ENCODE data around the gene MARS1. TPM values are rescaled to one million over a fixed set of nuclear protein-coding genes. Genes with fewer than 3 reads are reported as not detected.

MARS1 gene
- total RNA-seq, 1 experiment from 2014 or later: 291 TPM

DNA sequence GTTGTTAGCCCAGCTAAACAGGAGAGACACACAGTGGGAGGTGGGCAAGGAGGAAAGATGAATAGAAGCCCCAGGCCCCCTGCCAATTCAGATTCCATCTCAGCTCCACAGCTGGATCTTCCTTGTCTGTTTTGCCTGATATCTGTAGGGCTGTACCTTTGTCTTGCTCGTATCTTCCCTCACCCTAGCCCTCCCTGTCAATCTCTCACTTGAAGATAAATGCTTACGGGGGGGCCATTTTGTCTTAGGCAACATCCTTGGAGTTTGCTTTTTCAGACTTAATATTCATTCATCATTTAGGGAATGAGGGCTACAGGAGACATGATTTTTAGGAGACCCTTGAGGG, 64.4 kb downstream of the MARS1 start:
- in situ Hi-C loops (cut with HindIII; ENCODE audit: low pct_unique_long_range_greater_than_20kb, low sequenced_read_pairs): no loop called here
- POLR2A ChIA-PET: interaction anchor here (0.7 kb wide), 1 partner anchor 9 kb away, joined by 3 read pairs; no protein-coding TSS in a partner anchor
- H3K27me3 ChIP-seq (ENCODE audit: control insufficient read depth, insufficient read depth, low read length): no peaks in the 10 kb centered on the region

DNA sequence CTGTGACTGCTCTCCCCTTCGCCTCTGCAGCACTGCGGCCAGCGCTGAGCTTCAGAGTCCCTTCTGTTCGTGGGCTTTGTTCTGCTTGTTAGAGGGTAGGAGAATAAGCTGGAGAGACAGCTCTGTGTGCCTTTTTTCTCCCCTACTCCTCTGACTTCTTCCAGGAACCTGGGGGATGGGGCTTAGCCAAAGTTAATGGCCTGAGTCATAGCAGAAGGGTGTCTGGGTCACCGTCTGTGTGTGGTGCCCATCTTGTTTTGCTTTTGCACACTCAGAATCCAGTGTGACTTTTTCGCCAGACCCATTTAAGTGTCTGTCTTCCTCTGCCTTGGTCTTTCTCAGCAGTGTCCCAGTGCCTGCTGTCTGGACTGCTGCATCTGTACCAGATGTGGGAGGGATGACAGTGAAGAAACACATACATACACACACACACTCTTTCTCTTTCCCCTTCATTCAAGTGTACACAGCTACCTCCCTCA, 65.0 kb downstream of the MARS1 start:
- Histone ChIP-seq H3K4me3 (ENCODE audit: low read depth in 2 of 2, low read length in 2 of 2) (no peak overlapping the region), H3K4me1 (ENCODE audit: control insufficient read depth, insufficient read depth, low read length) (no peaks in the 10 kb centered on the region), H3K27me3 (ENCODE audit: control insufficient read depth, insufficient read depth, low read length) (no peaks in the 10 kb centered on the region), H3K27ac (ENCODE audit: low read length) (no peak overlapping the region), H3K36me3 (ENCODE audit: control insufficient read depth, insufficient read depth, low read length) (no peaks in the 10 kb centered on the region), H3K9me3 (ENCODE audit: control insufficient read depth, insufficient read depth, low read depth, low read length) (no peaks in the 10 kb centered on the region)
- BruUV-seq (replicated peaks): no TSS peak
- no peak for DNase-seq (ENCODE audit: low read depth, low spot score)
- ChIA-PET CTCF (no interaction called here), POLR2A (no interaction called here)
- intact Hi-C loops (cut with micrococcal nuclease; ENCODE audit: unreplicated experiment): no loop called here
- TF ChIP-seq TCF7L2 (IDR thresholded peaks at IDR 0.05; ENCODE audit: low read depth, low read length): no peak
- TF ChIP-seq POLR2AphosphoS5 (IDR thresholded peaks at IDR 0.05; ENCODE audit: low read depth, low read length): no peak
- TF ChIP-seq, protein P1, sequence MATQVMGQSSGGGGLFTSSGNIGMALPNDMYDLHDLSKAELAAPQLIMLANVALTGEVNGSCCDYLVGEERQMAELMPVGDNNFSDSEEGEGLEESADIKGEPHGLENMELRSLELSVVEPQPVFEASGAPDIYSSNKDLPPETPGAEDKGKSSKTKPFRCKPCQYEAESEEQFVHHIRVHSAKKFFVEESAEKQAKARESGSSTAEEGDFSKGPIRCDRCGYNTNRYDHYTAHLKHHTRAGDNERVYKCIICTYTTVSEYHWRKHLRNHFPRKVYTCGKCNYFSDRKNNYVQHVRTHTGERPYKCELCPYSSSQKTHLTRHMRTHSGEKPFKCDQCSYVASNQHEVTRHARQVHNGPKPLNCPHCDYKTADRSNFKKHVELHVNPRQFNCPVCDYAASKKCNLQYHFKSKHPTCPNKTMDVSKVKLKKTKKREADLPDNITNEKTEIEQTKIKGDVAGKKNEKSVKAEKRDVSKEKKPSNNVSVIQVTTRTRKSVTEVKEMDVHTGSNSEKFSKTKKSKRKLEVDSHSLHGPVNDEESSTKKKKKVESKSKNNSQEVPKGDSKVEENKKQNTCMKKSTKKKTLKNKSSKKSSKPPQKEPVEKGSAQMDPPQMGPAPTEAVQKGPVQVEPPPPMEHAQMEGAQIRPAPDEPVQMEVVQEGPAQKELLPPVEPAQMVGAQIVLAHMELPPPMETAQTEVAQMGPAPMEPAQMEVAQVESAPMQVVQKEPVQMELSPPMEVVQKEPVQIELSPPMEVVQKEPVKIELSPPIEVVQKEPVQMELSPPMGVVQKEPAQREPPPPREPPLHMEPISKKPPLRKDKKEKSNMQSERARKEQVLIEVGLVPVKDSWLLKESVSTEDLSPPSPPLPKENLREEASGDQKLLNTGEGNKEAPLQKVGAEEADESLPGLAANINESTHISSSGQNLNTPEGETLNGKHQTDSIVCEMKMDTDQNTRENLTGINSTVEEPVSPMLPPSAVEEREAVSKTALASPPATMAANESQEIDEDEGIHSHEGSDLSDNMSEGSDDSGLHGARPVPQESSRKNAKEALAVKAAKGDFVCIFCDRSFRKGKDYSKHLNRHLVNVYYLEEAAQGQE (IDR thresholded peaks at IDR 0.05; ENCODE audit: insufficient read depth in 1 of 2, low read depth in 2 of 2, low read length in 1 of 2): no peak
- no peak for TF ChIP-seq SIN3A (IDR thresholded peaks at IDR 0.05; ENCODE audit: borderline replicate concordance, insufficient read depth, low read depth, low read length)
- TF ChIP-seq, protein P2, sequence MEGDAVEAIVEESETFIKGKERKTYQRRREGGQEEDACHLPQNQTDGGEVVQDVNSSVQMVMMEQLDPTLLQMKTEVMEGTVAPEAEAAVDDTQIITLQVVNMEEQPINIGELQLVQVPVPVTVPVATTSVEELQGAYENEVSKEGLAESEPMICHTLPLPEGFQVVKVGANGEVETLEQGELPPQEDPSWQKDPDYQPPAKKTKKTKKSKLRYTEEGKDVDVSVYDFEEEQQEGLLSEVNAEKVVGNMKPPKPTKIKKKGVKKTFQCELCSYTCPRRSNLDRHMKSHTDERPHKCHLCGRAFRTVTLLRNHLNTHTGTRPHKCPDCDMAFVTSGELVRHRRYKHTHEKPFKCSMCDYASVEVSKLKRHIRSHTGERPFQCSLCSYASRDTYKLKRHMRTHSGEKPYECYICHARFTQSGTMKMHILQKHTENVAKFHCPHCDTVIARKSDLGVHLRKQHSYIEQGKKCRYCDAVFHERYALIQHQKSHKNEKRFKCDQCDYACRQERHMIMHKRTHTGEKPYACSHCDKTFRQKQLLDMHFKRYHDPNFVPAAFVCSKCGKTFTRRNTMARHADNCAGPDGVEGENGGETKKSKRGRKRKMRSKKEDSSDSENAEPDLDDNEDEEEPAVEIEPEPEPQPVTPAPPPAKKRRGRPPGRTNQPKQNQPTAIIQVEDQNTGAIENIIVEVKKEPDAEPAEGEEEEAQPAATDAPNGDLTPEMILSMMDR (IDR thresholded peaks at IDR 0.05): no peak
- no peak for ATAC-seq
- in situ Hi-C loops (cut with HindIII; ENCODE audit: low pct_unique_long_range_greater_than_20kb, low sequenced_read_pairs): no loop called here

More for the DNA sequence above, 64.4 kb downstream of the MARS1 start:
- peaks cover 5% of the 10 kb centered on the region; the same call in 1 of the 2 replicates for H3K4me1 ChIP-seq (ENCODE audit: control insufficient read depth, insufficient read depth, low read length)
- BruUV-seq (replicated peaks): no TSS peak
- no peak for TF ChIP-seq SIN3A (IDR thresholded peaks at IDR 0.05; ENCODE audit: borderline replicate concordance, insufficient read depth, low read depth, low read length)
- no peak overlapping the region for H3K27ac ChIP-seq (ENCODE audit: low read length)
- H3K36me3 ChIP-seq (ENCODE audit: control insufficient read depth, insufficient read depth, low read length): no peaks in the 10 kb centered on the region
- no peak for DNase-seq (ENCODE audit: low read depth, low spot score)
- H3K4me3 ChIP-seq (ENCODE audit: low read depth in 2 of 2, low read length in 2 of 2): no peak overlapping the region
- no peak for ATAC-seq
- intact Hi-C loops (cut with micrococcal nuclease; ENCODE audit: unreplicated experiment): no loop called here
- no peaks in the 10 kb centered on the region for H3K9me3 ChIP-seq (ENCODE audit: control insufficient read depth, insufficient read depth, low read depth, low read length)
- CTCF ChIA-PET: no interaction called here

DNA sequence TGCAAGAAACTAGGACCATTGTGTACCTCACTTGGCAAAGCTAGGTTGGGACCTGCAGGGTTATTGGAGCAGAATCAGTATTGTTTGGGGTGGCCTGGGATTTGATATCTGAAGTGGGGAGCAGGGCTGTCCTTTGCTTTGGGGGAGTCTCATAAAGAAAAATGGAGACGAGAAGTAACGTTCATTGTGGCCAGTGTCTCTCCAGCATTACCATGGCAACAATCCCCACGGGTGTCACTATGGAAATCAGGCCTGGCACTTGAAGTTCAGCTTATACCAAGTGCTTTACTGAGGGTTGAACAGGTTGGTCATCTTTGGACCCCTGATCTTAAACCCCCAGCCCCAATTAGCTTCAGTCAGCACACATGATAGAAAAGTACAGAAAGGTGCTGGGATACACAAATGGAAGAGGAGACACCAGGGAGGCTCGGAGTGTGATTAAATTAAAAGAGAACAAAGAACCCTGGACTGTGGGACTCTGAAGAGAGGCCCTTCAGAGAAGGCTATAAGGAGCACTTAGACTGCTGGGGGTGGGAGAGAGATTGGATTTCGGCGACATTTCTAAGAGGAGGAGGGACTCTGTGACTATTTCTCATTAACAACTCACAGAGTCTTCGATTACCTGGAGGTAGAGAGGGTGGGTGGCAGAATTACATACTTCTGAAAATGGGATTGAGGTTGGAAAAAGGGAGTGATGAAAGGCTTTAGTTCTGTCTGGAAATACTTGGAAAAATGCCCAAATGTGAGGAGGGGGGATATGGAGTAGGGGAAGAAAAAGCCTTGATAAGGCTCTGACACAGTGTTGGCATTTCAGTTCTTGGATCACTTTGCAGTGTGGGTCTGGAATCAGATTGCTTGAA, 65.7 kb downstream of the MARS1 start:
- Histone ChIP-seq H3K4me1 (ENCODE audit: control insufficient read depth, insufficient read depth, low read length) (no peaks in the 10 kb centered on the region), H3K4me3 (ENCODE audit: low read depth in 2 of 2, low read length in 2 of 2) (no peak overlapping the region), H3K36me3 (ENCODE audit: control insufficient read depth, insufficient read depth, low read length) (no peaks in the 10 kb centered on the region), H3K27me3 (ENCODE audit: control insufficient read depth, insufficient read depth, low read length) (no peaks in the 10 kb centered on the region), H3K27ac (ENCODE audit: low read length) (no peak overlapping the region), H3K9me3 (ENCODE audit: control insufficient read depth, insufficient read depth, low read depth, low read length) (no peaks in the 10 kb centered on the region)
- in situ Hi-C loops (cut with HindIII; ENCODE audit: low pct_unique_long_range_greater_than_20kb, low sequenced_read_pairs): no loop called here
- ChIA-PET POLR2A (interaction anchor here (0.6 kb wide), 1 partner anchor 29 kb away, joined by 3 read pairs; no protein-coding TSS in a partner anchor), CTCF (no interaction called here)
- TF ChIP-seq POLR2AphosphoS5 (IDR thresholded peaks at IDR 0.05; ENCODE audit: low read depth, low read length): no peak
- no peak for TF ChIP-seq TCF7L2 (IDR thresholded peaks at IDR 0.05; ENCODE audit: low read depth, low read length)
- TF ChIP-seq, protein P2 (IDR thresholded peaks at IDR 0.05): no peak
- no peak for TF ChIP-seq SIN3A (IDR thresholded peaks at IDR 0.05; ENCODE audit: borderline replicate concordance, insufficient read depth, low read depth, low read length)
- TF ChIP-seq, protein P1 (IDR thresholded peaks at IDR 0.05; ENCODE audit: insufficient read depth in 1 of 2, low read depth in 2 of 2, low read length in 1 of 2): no peak
- intact Hi-C loops (cut with micrococcal nuclease; ENCODE audit: unreplicated experiment): no loop called here
- BruUV-seq (replicated peaks): no TSS peak
- no peak for DNase-seq (ENCODE audit: low read depth, low spot score)
- no peak for ATAC-seq
